GM12864 (cell line): ENCODE data around the gene DCPS.

Source experiments
- DNase-seq: peaks from one replicate; pipeline ENCODE4 v3.0.0-alpha.2; 2011; ENCODE audit warnings: low read depth
- H3K4me3 ChIP-seq: 2 replicates; pipeline ENCODE4 v1.5.1; 2011; ENCODE audit warnings: mild to moderate bottlenecking, low read depth, low read length, control low read depth
- CTCF ChIP-seq: IDR thresholded peaks from 2 replicates; pipeline ENCODE4 v1.5.1; 2011; ENCODE audit warnings: low read depth, mild to moderate bottlenecking, moderate library complexity, low read length, control low read depth, inconsistent platforms; ENCODE audit errors: missing control alignments

The DCPS gene

GRCh38 chr11:126279191-126279590, 24.7 kb upstream of the DCPS start:
- no peak for TF ChIP-seq CTCF
- no peak overlapping the region for H3K4me3 ChIP-seq
- DNase-seq: no peak

GRCh38 chr11:126280595-126280994, 23.3 kb upstream of the DCPS start:
- no peak for DNase-seq
- TF ChIP-seq CTCF: no peak
- H3K4me3 ChIP-seq: no peak overlapping the region

- no peak overlapping the region for H3K4me3 ChIP-seq
- DNase-seq: no peak
- no peak for TF ChIP-seq CTCF
Observed at GRCh38 chr11:126281245-126281644, 22.6 kb upstream of the DCPS start.

- no peak overlapping the region for H3K4me3 ChIP-seq
- no peak for TF ChIP-seq CTCF
- no peak for DNase-seq
Observed at GRCh38 chr11:126281666-126282175, 22.1 kb upstream of the DCPS start.

- peak overlapping the region; percentile 83 for H3K4me3 ChIP-seq
- no peak for DNase-seq
- no peak for TF ChIP-seq CTCF
Observed at GRCh38 chr11:126282361-126282735, 21.5 kb upstream of the DCPS start.

- peak within 1 kb of the TSS; percentile 83 for H3K4me3 ChIP-seq
- no peak for TF ChIP-seq CTCF
- DNase-seq: no peak
Observed at GRCh38 chr11:126282736-126283591, 20.9 kb upstream of the DCPS start, which contains the start of gene TIRAP. TIRAP (plus strand) TSS chr11:126283093; CDS start chr11:126290895, 7,802 bp downstream.

- TF ChIP-seq CTCF: no peak
- DNase-seq: peak; percentile 82
- peak overlapping the region; percentile 27; the same call in 1 of the 2 replicates for H3K4me3 ChIP-seq
Observed at GRCh38 chr11:126284829-126285228, 19.0 kb upstream of the DCPS start.
